B cell (primary cell): ENCODE data around the gene MPP2. TPM values are rescaled to one million over a fixed set of nuclear protein-coding genes. Genes with fewer than 3 reads are reported as not detected.

Experiments used
- ATAC-seq: fragments of 200-7000 bp; cut with Tn5 transposase; one replicate; pipeline ENCODE4 v1.10.0; 2021; ENCODE audit warnings: low read depth, mild to moderate bottlenecking, moderate number of reproducible peaks, moderate library complexity
- CTCF ChIA-PET: fragments of 350-600 bp; sonication (Branson Sonifier 250); formaldehyde crosslinking; loops from one replicate; lab custom pipeline; 2021; ENCODE audit warnings: antibody characterized with exemption, inconsistent platforms; lab: Charles Lee
- POLR2A ChIA-PET: fragments of 350-600 bp; sonication (Branson Sonifier 250); formaldehyde crosslinking; loops from one replicate; lab custom pipeline; 2021; ENCODE audit warnings: antibody characterized with exemption; lab: Charles Lee
- DNase-seq: peaks from one replicate; pipeline ENCODE4 v3.0.0; 2013
- H2AFZ ChIP-seq: 2 replicates; pipeline ENCODE4 v1.6.1; 2012; ENCODE audit warnings: mild to moderate bottlenecking, low read depth, low read length; ENCODE audit not compliant: insufficient read depth, poor library complexity, severe bottlenecking
- H3K27ac ChIP-seq, 2 donors: 1 replicate in 1 of 2; 2 replicates in 1 of 2; pipeline ENCODE4 v1.5.1; 2012 to 2013; ENCODE audit warnings: low read length in 2 of 2, mild to moderate bottlenecking in 2 of 2, moderate library complexity in 1 of 2
- H3K27me3 ChIP-seq, 4 experiments: fragments of 200-600 bp in 1 of 4; sonication (generic) in 1 of 4; replicated peaks in 1 of 4; 1 replicate in 2 of 4; 2 replicates in 2 of 4; pipeline versions ENCODE4 v1.6.1 to v1.7.0; 2013 to 2016; ENCODE audit warnings: low read length in 3 of 4, mild to moderate bottlenecking in 2 of 4, mixed read lengths in 1 of 4, moderate library complexity in 1 of 4; ENCODE audit not compliant: insufficient read depth in 4 of 4, control insufficient read depth in 3 of 4; ENCODE audit errors: control extremely low read depth in 1 of 4
- H3K36me3 ChIP-seq, 2 experiments: replicated peaks in 1 of 2; 1 replicate in 1 of 2; 2 replicates in 1 of 2; pipeline versions ENCODE4 v1.6.1 to v1.7.1; 2013; ENCODE audit warnings: low read length in 1 of 2; ENCODE audit not compliant: insufficient read depth in 2 of 2, control insufficient read depth in 1 of 2; ENCODE audit errors: control extremely low read depth in 1 of 2, extremely low read depth in 1 of 2
- H3K4me1 ChIP-seq, 2 donors: fragments of 200-600 bp in 1 of 2; sonication (generic) in 1 of 2; 1 replicate in 1 of 2; 2 replicates in 1 of 2; pipeline versions ENCODE4 v1.5.1 to v1.6.1; 2013 to 2017; ENCODE audit warnings: low read length in 2 of 2; ENCODE audit not compliant: control insufficient read depth in 2 of 2, insufficient read depth in 2 of 2
- H3K4me2 ChIP-seq: replicated peaks from 2 replicates; pipeline ENCODE3; 2012; ENCODE audit warnings: mild to moderate bottlenecking, low read depth, low read length; ENCODE audit not compliant: poor library complexity, severe bottlenecking
- H3K4me3 ChIP-seq, 5 experiments: fragments of 200-600 bp in 1 of 5; sonication (generic) in 1 of 5; 1 replicate in 3 of 5; 2 replicates in 2 of 5; pipeline versions ENCODE4 v1.5.1 to v1.7.0; 2011 to 2016; ENCODE audit warnings: low read length in 4 of 5, mild to moderate bottlenecking in 4 of 5, low read depth in 2 of 5, control low read depth in 1 of 5, moderate library complexity in 1 of 5; ENCODE audit not compliant: insufficient read depth in 1 of 5; ENCODE audit errors: control extremely low read depth in 1 of 5, extremely low read depth in 1 of 5
- H3K79me2 ChIP-seq: fragments of 200-600 bp; sonication (generic); one replicate; pipeline ENCODE4 v1.6.0; 2016; ENCODE audit warnings: low read length; ENCODE audit not compliant: control insufficient read depth, insufficient read depth
- H3K9ac ChIP-seq: fragments of 200-600 bp; sonication (generic); 2 replicates; pipeline ENCODE4 v1.6.1; 2017; ENCODE audit warnings: mild to moderate bottlenecking, low read length, moderate library complexity
- H3K9me3 ChIP-seq, 3 donors: one replicate each; pipeline versions ENCODE4 v1.6.1 to v1.7.1; 2013; ENCODE audit warnings: low read length in 2 of 3; ENCODE audit not compliant: control insufficient read depth in 2 of 3, insufficient read depth in 1 of 3; ENCODE audit errors: control extremely low read depth in 1 of 3
- H4K20me1 ChIP-seq: 2 replicates; pipeline ENCODE4 v1.6.0; 2012; ENCODE audit warnings: mild to moderate bottlenecking, low read length; ENCODE audit not compliant: insufficient read depth, control insufficient read depth, poor library complexity, severe bottlenecking
- H3K27ac Mint-ChIP-seq: one replicate; pipeline ENCODE4 v1.8.0; 2021; ENCODE audit warnings: mixed read lengths
- H3K27me3 Mint-ChIP-seq: one replicate; pipeline ENCODE4 v1.8.0; 2021; ENCODE audit warnings: mixed read lengths
- H3K4me1 Mint-ChIP-seq: one replicate; pipeline ENCODE4 v1.8.0; 2021; ENCODE audit warnings: mixed read lengths
- H3K4me3 Mint-ChIP-seq: one replicate; pipeline ENCODE4 v1.8.0; 2021; ENCODE audit warnings: mixed read lengths
- H3K9me3 Mint-ChIP-seq: one replicate; pipeline ENCODE4 v1.8.0; 2022; ENCODE audit warnings: mixed read lengths; ENCODE audit not compliant: insufficient read depth
- CTCF ChIP-seq: fragments of 200-600 bp; IDR thresholded peaks from one replicate; pipeline ENCODE4 v1.8.0; 2022; ENCODE audit warnings: antibody characterized with exemption, mild to moderate bottlenecking
- EZH2 ChIP-seq: IDR thresholded peaks from 2 replicates; pipeline ENCODE4 v1.6.1; 2012; ENCODE audit warnings: borderline replicate concordance, low read depth, mild to moderate bottlenecking, moderate library complexity, low read length; ENCODE audit not compliant: insufficient read depth, poor library complexity, severe bottlenecking
- WGBS: methylation state at CpG from one replicate; pipeline ENCODE4 v1.1.5; 2013; ENCODE audit warnings: missing lambda C conversion rate; ENCODE audit not compliant: insufficient coverage; 5-methylcytosine and 5-hydroxymethylcytosine counted together
- intact Hi-C: fragments of 100-400 bp; cut with micrococcal nuclease; formaldehyde crosslinking; loops from one replicate; pipeline ENCODE4 v1.10.0; 2022
- polyA plus RNA-seq: library from polyadenylated mRNA; depleted of rRNA; stranded (reverse); fragments of >200 nt; gene quantifications from 2 replicates; pipeline ENCODE4 v1.2.3, GENCODE V29; 2012
- total RNA-seq, 2 donors: library from RNA; stranded (reverse); fragments of 120-200 nt in 1 of 2; gene quantifications; 1 replicate in 1 of 2; 2 replicates in 1 of 2; pipeline versions ENCODE4 v1.2.3 to v1.2.4, GENCODE V29; 2013 to 2022

The MPP2 gene
- total and polyA plus RNA-seq, 2 donors (not counting 1 experiment from before 2014, with no cell fraction given), result 0.15 TPM; not detected in 1

- Histone ChIP-seq H2AFZ (no peak overlapping the region), H3K27ac (no peak overlapping the region), H3K4me1 (peaks cover 13 to 15% of the 10 kb centered on the region in 2 donors), H3K4me3 (no peak overlapping the region), H3K79me2 (no peaks in the 10 kb centered on the region), H3K9me3 (peaks cover 0 to 4% (median 0%) of the 10 kb centered on the region in 3 donors), H3K36me3 (no peaks in the 10 kb centered on the region), H3K4me2 (no peak overlapping the region), H3K9ac (no peak overlapping the region), H3K27me3 (peaks cover 0 to 39% (median 9%) of the 10 kb centered on the region in 4 experiments), H4K20me1 (no peaks in the 10 kb centered on the region)
- Mint-ChIP-seq H3K27ac (no peak overlapping the region), H3K27me3 (peaks cover 57% of the 10 kb centered on the region), H3K9me3 (no peaks in the 10 kb centered on the region), H3K4me1 (peaks cover 15% of the 10 kb centered on the region), H3K4me3 (no peak overlapping the region)
- no peak for TF ChIP-seq EZH2
- TF ChIP-seq CTCF, result no peak
- intact Hi-C loops, result no loop called here
- DNase-seq (no peak), ATAC-seq (no peak)
- 73% methylated on average over 2 of the region's 2 CpGs for WGBS
- POLR2A ChIA-PET, result no interaction called here
- CTCF ChIA-PET, result interaction anchor here (1.2 to 1.4 kb wide), 2 partner anchors 10 to 20 kb away, joined by 4 read pairs; no protein-coding TSS in a partner anchor
Measured at GRCh38 chr17:43924558-43924957, 17.2 kb upstream of the MPP2 start.

DNA sequence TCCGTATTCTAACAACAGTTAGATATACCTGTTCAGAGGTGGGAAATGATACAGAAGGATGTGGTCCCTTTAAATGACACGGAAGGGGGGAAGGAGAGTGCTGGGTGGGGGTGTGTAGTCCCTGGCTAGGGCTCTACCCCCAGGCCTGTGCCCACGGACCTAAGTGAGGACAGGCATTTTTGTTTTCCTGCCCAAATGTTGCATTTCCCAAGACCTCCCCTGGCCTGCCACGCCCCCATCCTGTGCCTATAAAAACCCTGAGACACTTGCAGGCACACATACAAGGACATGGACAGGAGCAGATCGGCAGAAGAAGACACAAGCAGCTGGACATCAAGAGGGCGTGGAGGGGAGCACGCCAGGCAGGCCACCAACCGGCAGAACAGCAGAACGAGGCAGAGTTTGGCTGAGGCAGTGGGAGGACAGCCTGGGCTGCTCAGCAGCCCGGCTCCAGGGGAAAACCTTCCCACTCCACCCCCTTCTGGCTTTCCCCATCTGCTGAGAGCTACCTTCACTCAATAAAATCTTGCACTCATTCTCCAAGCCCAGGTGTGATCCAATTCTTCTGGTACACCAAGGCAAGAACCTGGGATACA is 13.3 kb upstream of the MPP2 start:
- Mint-ChIP-seq H3K9me3 (no peaks in the 10 kb centered on the region), H3K27me3 (peaks cover 33% of the 10 kb centered on the region), H3K4me1 (peaks cover 16% of the 10 kb centered on the region), H3K4me3 (no peak overlapping the region), H3K27ac (no peak overlapping the region)
- Histone ChIP-seq H3K27ac (no peak overlapping the region), H3K4me1 (peaks cover 11 to 18% of the 10 kb centered on the region in 2 donors), H3K4me2 (no peak overlapping the region), H4K20me1 (no peaks in the 10 kb centered on the region), H3K9ac (no peak overlapping the region), H3K4me3 (no peak overlapping the region), H3K9me3 (no peaks in the 10 kb centered on the region), H3K79me2 (no peaks in the 10 kb centered on the region), H3K36me3 (no peaks in the 10 kb centered on the region), H3K27me3 (peaks cover 0 to 23% (median 0%) of the 10 kb centered on the region in 4 experiments), H2AFZ (no peak overlapping the region)
- 80% methylated on average over 8 of the region's 10 CpGs for WGBS
- TF ChIP-seq CTCF (no peak), EZH2 (no peak)
- intact Hi-C loops, result no loop called here
- ATAC-seq, result no peak
- no peak for DNase-seq
- ChIA-PET POLR2A (no interaction called here), CTCF (interaction anchor here (2.6 kb wide), 1 partner anchor 11 kb away, joined by 10 read pairs; no protein-coding TSS in a partner anchor)
